H9 (cell line): ENCODE results near the gene TLE4. TPM values are rescaled to one million over a fixed set of nuclear protein-coding genes. Genes with fewer than 3 reads are reported as not detected.

Source experiments
- DNase-seq: peaks from one replicate; pipeline ENCODE4 v3.0.0-alpha.2; 2017
- H2AFZ ChIP-seq: one replicate; pipeline ENCODE4 v1.6.1; 2013; ENCODE audit warnings: mild to moderate bottlenecking, low read length, control low read depth, moderate library complexity
- H2AK5ac ChIP-seq: 2 replicates; pipeline ENCODE4 v1.6.1; 2013; ENCODE audit warnings: low read length, control low read depth, mixed read lengths; ENCODE audit not compliant: insufficient read length
- H2BK120ac ChIP-seq: one replicate; pipeline ENCODE4 v1.6.1; 2013; ENCODE audit warnings: low read depth, mild to moderate bottlenecking, low read length, control low read depth, inconsistent platforms; ENCODE audit not compliant: poor library complexity, severe bottlenecking
- H2BK12ac ChIP-seq: 2 replicates; pipeline ENCODE4 v1.6.1; 2013; ENCODE audit warnings: low read length, control low read depth, mixed read lengths, low read depth; ENCODE audit not compliant: insufficient read length
- H2BK15ac ChIP-seq: 2 replicates; pipeline ENCODE4 v1.6.1; 2013; ENCODE audit warnings: low read depth, low read length, control low read depth
- H2BK20ac ChIP-seq: one replicate; pipeline ENCODE4 v1.6.1; 2013; ENCODE audit warnings: low read depth, mild to moderate bottlenecking, low read length, control low read depth, inconsistent platforms; ENCODE audit not compliant: poor library complexity, severe bottlenecking
- H2BK5ac ChIP-seq: 2 replicates; pipeline ENCODE4 v1.6.1; 2013; ENCODE audit warnings: low read length, control low read depth, mixed read lengths; ENCODE audit not compliant: insufficient read length
- H3K14ac ChIP-seq: 2 replicates; pipeline ENCODE4 v1.6.1; 2013; ENCODE audit warnings: low read length, control low read depth; ENCODE audit not compliant: insufficient read depth
- H3K18ac ChIP-seq: 2 replicates; pipeline ENCODE4 v1.6.1; 2013; ENCODE audit warnings: low read depth, mild to moderate bottlenecking, mixed read lengths, low read length, control low read depth; ENCODE audit not compliant: insufficient read length
- H3K23ac ChIP-seq: 2 replicates; pipeline ENCODE4 v1.6.1; 2013; ENCODE audit warnings: low read length, control low read depth, mixed read lengths, low read depth; ENCODE audit not compliant: insufficient read length
- H3K23me2 ChIP-seq: 2 replicates; pipeline ENCODE4 v1.6.1; 2013; ENCODE audit warnings: low read depth, mild to moderate bottlenecking, mixed read lengths, low read length, control low read depth; ENCODE audit not compliant: insufficient read length, poor library complexity, severe bottlenecking
- H3K27ac ChIP-seq: 2 replicates; pipeline ENCODE4 v1.5.1; 2013; ENCODE audit warnings: low read length, control low read depth, mixed read lengths, low read depth; ENCODE audit not compliant: insufficient read length
- H3K27me3 ChIP-seq: 2 replicates; pipeline ENCODE4 v1.6.1; 2013; ENCODE audit warnings: low read length, control low read depth, inconsistent platforms; ENCODE audit not compliant: insufficient read depth
- H3K4ac ChIP-seq: 2 replicates; pipeline ENCODE4 v1.6.1; 2013; ENCODE audit warnings: low read depth, mild to moderate bottlenecking, control low read depth, inconsistent platforms, low read length, moderate library complexity
- H3K4me1 ChIP-seq: 2 replicates; pipeline ENCODE4 v1.6.1; 2013; ENCODE audit warnings: low read length, control low read depth, inconsistent platforms; ENCODE audit not compliant: insufficient read depth
- H3K4me2 ChIP-seq: 2 replicates; pipeline ENCODE4 v1.6.1; 2013; ENCODE audit warnings: low read length, control low read depth, mixed read lengths; ENCODE audit not compliant: insufficient read length, insufficient read depth
- H3K56ac ChIP-seq: 2 replicates; pipeline ENCODE4 v1.6.1; 2013; ENCODE audit warnings: low read depth, mild to moderate bottlenecking, mixed read lengths, low read length, control low read depth; ENCODE audit not compliant: insufficient read length
- H3K79me1 ChIP-seq: 2 replicates; pipeline ENCODE4 v1.6.1; 2013; ENCODE audit warnings: low read depth, mild to moderate bottlenecking, moderate library complexity, low read length, control low read depth, inconsistent platforms; ENCODE audit not compliant: insufficient read depth, poor library complexity, severe bottlenecking
- H3K79me2 ChIP-seq: 2 replicates; pipeline ENCODE4 v1.6.1; 2013; ENCODE audit warnings: low read length, control low read depth, inconsistent platforms; ENCODE audit not compliant: insufficient read depth
- H3K9ac ChIP-seq: 2 replicates; pipeline ENCODE4 v1.6.1; 2013; ENCODE audit warnings: low read length, control low read depth, mixed read lengths; ENCODE audit not compliant: insufficient read length; ENCODE audit errors: extremely low read depth
- H3K9me3 ChIP-seq: one replicate; pipeline ENCODE4 v1.6.1; 2013; ENCODE audit warnings: low read depth, low read length, inconsistent platforms; ENCODE audit not compliant: control insufficient read depth
- H3T11ph ChIP-seq: one replicate; pipeline ENCODE4 v1.6.1; 2013; ENCODE audit warnings: mild to moderate bottlenecking, low read length, control low read depth, inconsistent platforms
- H4K20me1 ChIP-seq: one replicate; pipeline ENCODE4 v1.6.1; 2013; ENCODE audit not compliant: control insufficient read depth, insufficient read length, insufficient read depth
- H4K5ac ChIP-seq: 2 replicates; pipeline ENCODE4 v1.6.1; 2013; ENCODE audit warnings: low read depth, mild to moderate bottlenecking, mixed read lengths, low read length, control low read depth; ENCODE audit not compliant: insufficient read length
- H4K8ac ChIP-seq: replicated peaks from 2 replicates; pipeline ENCODE4 v1.6.1; 2013; ENCODE audit warnings: low read length, control low read depth, mixed read lengths, low read depth; ENCODE audit not compliant: insufficient read length
- H4K91ac ChIP-seq: 2 replicates; pipeline ENCODE4 v1.6.1; 2013; ENCODE audit warnings: low read depth, mild to moderate bottlenecking, moderate library complexity, mixed read lengths, low read length, control low read depth; ENCODE audit not compliant: insufficient read length
- H3K27ac Mint-ChIP-seq, 3 experiments: 2 replicates in 2 of 3; 3 replicates in 1 of 3; pipeline ENCODE4 v1.8.0; 2020 to 2021; ENCODE audit warnings: mixed read lengths in 3 of 3, mild to moderate bottlenecking in 1 of 3, moderate library complexity in 1 of 3
- H3K27me3 Mint-ChIP-seq: 2 replicates; pipeline ENCODE4 v1.8.0; 2021; ENCODE audit warnings: low read depth, mild to moderate bottlenecking, moderate library complexity, mixed read lengths
- H3K36me3 Mint-ChIP-seq, 3 experiments: 2 replicates in 2 of 3; 3 replicates in 1 of 3; pipeline ENCODE4 v1.8.0; 2020 to 2021; ENCODE audit warnings: low read depth in 3 of 3, mixed read lengths in 3 of 3; ENCODE audit not compliant: insufficient read depth in 1 of 3
- H3K4me1 Mint-ChIP-seq, 2 experiments: 2 replicates each; pipeline ENCODE4 v1.8.0; 2020; ENCODE audit warnings: mixed read lengths in 2 of 2
- H3K4me3 Mint-ChIP-seq, 2 experiments: 2 replicates in 1 of 2; 3 replicates in 1 of 2; pipeline ENCODE4 v1.8.0; 2020 to 2021; ENCODE audit warnings: mild to moderate bottlenecking in 2 of 2, mixed read lengths in 2 of 2, moderate library complexity in 1 of 2
- H3K9me3 Mint-ChIP-seq, 2 experiments: 2 replicates in 1 of 2; 3 replicates in 1 of 2; pipeline ENCODE4 v1.8.0; 2020; ENCODE audit warnings: mild to moderate bottlenecking in 2 of 2, mixed read lengths in 2 of 2, moderate library complexity in 1 of 2
- CTCF ChIP-seq: fragments of 200-600 bp; sonication (generic); conservative IDR thresholded peaks from 3 replicates; pipeline ENCODE4 v1.8.0; 2021; ENCODE audit warnings: antibody characterized with exemption, mild to moderate bottlenecking
- WGBS: extraction: QIAGEN DNeasy Blood & Tissue Kit; methylation state at CpG from one replicate; pipeline ENCODE4 v1.1.7; 2013; ENCODE audit warnings: missing lambda C conversion rate, low lambda C conversion rate, mixed read lengths; ENCODE audit not compliant: insufficient read length; ENCODE audit errors: extremely low coverage; 5-methylcytosine and 5-hydroxymethylcytosine counted together
- total RNA-seq: library from RNA; stranded (reverse); gene quantifications from 2 replicates; pipeline ENCODE4 v1.2.1, GENCODE V29; 2021

The TLE4 gene
- total RNA-seq, 1 experiment from 2014 or later, result 35.1 TPM

- no peak overlapping the region for H2AFZ ChIP-seq
- no peak overlapping the region for H3K27ac ChIP-seq
- no peaks in the 10 kb centered on the region for H3K79me1 ChIP-seq
- H3K4me1 ChIP-seq, result no peaks in the 10 kb centered on the region; the same call in 1 of the 2 replicates
- H4K20me1 ChIP-seq, result no peaks in the 10 kb centered on the region
- no peak overlapping the region for H3K4me2 ChIP-seq
- no peak overlapping the region for H4K8ac ChIP-seq
- TF ChIP-seq CTCF, result no peak
- H3K56ac ChIP-seq, result no peak overlapping the region
- no peak overlapping the region for H2BK20ac ChIP-seq
- H2BK15ac ChIP-seq, result no peak overlapping the region
- no peak overlapping the region for H3K4ac ChIP-seq
- H3K18ac ChIP-seq, result no peak overlapping the region
- H4K5ac ChIP-seq, result no peak overlapping the region
- H3K79me2 ChIP-seq, result no peaks in the 10 kb centered on the region
- no peak overlapping the region; a peak in 1 of 5 replicates for H3K4me3 Mint-ChIP-seq
- H2BK12ac ChIP-seq, result no peak overlapping the region
- no peak overlapping the region for H3K23ac ChIP-seq
- no peaks in the 10 kb centered on the region for H3K23me2 ChIP-seq
- no peaks in the 10 kb centered on the region for H3K27me3 ChIP-seq
- H2BK5ac ChIP-seq, result no peak overlapping the region
- peaks cover 8 to 11% of the 10 kb centered on the region in 2 experiments; a peak in 3 of 5 replicates for H3K9me3 Mint-ChIP-seq
- H3K36me3 Mint-ChIP-seq, result peaks cover 10 to 25% (median 18%) of the 10 kb centered on the region in 3 experiments
- H3K9ac ChIP-seq, result no peak overlapping the region
- no peak overlapping the region for H4K91ac ChIP-seq
- no peaks in the 10 kb centered on the region for H3K9me3 ChIP-seq
- no CpG with 5 or more reads among the region's 4 CpGs for WGBS
- H3K14ac ChIP-seq, result no peak overlapping the region
- no peak overlapping the region for H2AK5ac ChIP-seq
- no peak overlapping the region for H2BK120ac ChIP-seq
- H3K4me1 Mint-ChIP-seq, result no peaks in the 10 kb centered on the region; a peak in 2 of 4 replicates
- no peak for DNase-seq
- H3K27ac Mint-ChIP-seq, result peak overlapping the region in 2 of 3 experiments; percentile 42 to 63; a peak in 2 of 7 replicates
- H3T11ph ChIP-seq, result no peak overlapping the region
- no peaks in the 10 kb centered on the region for H3K27me3 Mint-ChIP-seq
These were observed 72.8 kb downstream of the TLE4 start for GRCh38 chr9:79644601-79645000.
